PC-3 (cell line): ENCODE data around the gene GSDMA.

Experiments used
- CTCF ChIP-seq: fragments of 300-600 bp; sonication (generic); conservative IDR thresholded peaks from 2 replicates; pipeline ENCODE4 v1.5.1; 2017; ENCODE audit warnings: antibody characterized with exemption, low read depth, mild to moderate bottlenecking, low read length
- EZH2 ChIP-seq: fragments of 300-600 bp; sonication (generic); IDR thresholded peaks from one replicate; pipeline ENCODE4 v1.6.1; 2017; ENCODE audit warnings: antibody characterized with exemption, mild to moderate bottlenecking, low read length; ENCODE audit not compliant: unreplicated experiment
- EZH2phosphoT487 ChIP-seq: fragments of 300-600 bp; sonication (generic); IDR thresholded peaks from 2 replicates; pipeline ENCODE4 v1.6.1; 2018; ENCODE audit warnings: mild to moderate bottlenecking, antibody characterized with exemption, low read length, borderline replicate concordance

GRCh38 chr17:39927101-39927928 is 35.5 kb upstream of the GSDMA start, which contains the start of the genes LRRC3C and ORMDL3:
- TF ChIP-seq CTCF (no peak), EZH2 (no peak), EZH2phosphoT487 (no peak)
